ENCODE data around the gene TMOD1. TPM values are rescaled to one million over a fixed set of nuclear protein-coding genes. Genes with fewer than 3 reads are reported as not detected.

The TMOD1 gene
- total RNA-seq, 4 donors from 2014 or later = 5.9 to 93.7 (median 22.2) TPM

DNA sequence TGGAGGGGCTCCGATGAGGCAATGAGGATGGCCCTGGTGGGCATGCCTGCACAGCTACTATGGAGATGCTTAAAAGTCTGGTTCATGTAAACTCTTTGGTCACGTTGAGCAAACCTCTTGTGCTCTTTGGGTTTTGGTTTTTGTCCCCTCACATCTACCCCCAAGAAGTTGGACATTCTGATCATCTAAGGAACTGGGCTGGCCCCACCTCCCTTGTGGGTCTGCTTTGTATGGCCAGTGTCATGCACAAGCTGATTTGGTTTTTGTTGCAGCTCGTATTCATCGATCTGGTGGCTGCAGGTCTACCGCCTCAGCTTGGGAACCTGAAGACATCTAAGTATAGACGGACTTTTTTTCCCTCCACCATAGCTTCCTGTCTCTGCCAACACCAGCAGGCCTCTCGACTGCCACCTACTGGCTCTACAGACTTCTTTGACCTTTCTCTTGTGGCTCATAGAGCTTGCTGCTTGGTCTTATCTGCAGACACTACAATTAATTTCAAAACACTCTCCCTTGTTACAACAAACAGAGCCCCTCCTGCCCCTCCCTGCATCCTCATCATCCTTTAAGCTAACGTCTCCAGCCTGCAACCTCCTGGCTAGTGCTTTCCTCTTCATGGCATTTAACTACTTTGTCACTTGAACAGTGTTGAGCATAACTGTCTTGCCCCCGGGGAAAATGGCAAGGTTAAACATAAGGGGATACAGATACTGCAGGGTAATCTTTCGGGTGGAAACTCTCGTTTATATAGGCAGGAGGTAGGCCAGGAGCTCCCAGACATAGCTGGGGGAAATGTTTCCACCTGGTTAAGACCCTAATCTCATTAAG, 97.2 kb downstream of the TMOD1 start:
- intact Hi-C loops (cut with DNase I; ENCODE audit: low total_unique reads) = no loop called here
- peak overlapping the region; percentile 46 to 58 for H3K27ac ChIP-seq
- no peak for TF ChIP-seq POLR2A (IDR thresholded peaks at IDR 0.05)
- TF ChIP-seq, protein P1, sequence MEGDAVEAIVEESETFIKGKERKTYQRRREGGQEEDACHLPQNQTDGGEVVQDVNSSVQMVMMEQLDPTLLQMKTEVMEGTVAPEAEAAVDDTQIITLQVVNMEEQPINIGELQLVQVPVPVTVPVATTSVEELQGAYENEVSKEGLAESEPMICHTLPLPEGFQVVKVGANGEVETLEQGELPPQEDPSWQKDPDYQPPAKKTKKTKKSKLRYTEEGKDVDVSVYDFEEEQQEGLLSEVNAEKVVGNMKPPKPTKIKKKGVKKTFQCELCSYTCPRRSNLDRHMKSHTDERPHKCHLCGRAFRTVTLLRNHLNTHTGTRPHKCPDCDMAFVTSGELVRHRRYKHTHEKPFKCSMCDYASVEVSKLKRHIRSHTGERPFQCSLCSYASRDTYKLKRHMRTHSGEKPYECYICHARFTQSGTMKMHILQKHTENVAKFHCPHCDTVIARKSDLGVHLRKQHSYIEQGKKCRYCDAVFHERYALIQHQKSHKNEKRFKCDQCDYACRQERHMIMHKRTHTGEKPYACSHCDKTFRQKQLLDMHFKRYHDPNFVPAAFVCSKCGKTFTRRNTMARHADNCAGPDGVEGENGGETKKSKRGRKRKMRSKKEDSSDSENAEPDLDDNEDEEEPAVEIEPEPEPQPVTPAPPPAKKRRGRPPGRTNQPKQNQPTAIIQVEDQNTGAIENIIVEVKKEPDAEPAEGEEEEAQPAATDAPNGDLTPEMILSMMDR (IDR thresholded peaks at IDR 0.05) = peak; percentile 79 to 86 (median 80)

DNA sequence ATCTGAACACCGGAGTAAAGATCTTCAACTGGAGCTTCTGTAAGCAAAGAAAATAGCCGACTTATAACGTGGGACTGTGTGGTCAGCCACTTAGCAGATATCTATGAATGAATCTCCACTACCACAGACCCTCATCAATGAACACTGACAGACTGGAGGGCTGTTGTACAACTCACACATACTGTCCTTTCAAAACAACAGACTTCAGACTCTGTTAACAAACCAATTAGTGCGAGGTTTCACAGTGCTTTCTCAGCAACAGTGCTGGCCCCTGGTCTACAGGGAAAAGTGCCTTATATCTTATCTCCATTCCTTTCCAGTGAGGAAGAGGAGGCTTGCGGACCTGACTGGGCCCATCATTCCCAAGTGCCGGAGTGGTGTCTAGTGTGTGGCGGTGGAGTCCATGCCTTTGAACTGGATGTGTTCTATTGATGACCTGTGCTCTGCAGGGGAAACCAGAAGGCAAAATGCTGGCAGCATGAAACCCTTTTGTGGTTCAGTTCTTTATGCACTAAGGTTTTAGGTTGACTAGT, 97.9 kb downstream of the TMOD1 start:
- H3K27ac ChIP-seq = peak overlapping the region; percentile 46 to 58
- intact Hi-C loops (cut with DNase I; ENCODE audit: low total_unique reads) = no loop called here
- H3K4me3 ChIP-seq = no peak overlapping the region
- TF ChIP-seq, protein P1 (IDR thresholded peaks at IDR 0.05) = no peak
- peaks cover 0 to 6% of the 10 kb centered on the region in 2 donors for H3K4me1 ChIP-seq
- H3K9me3 ChIP-seq = no peaks in the 10 kb centered on the region
- H3K36me3 ChIP-seq = no peaks in the 10 kb centered on the region
- H3K27me3 ChIP-seq = no peaks in the 10 kb centered on the region
- DNase-seq = no peak

More for the DNA sequence above, 97.2 kb downstream of the TMOD1 start:
- no peaks in the 10 kb centered on the region for H3K9me3 ChIP-seq
- no peaks in the 10 kb centered on the region for H3K27me3 ChIP-seq
- no peaks in the 10 kb centered on the region for H3K36me3 ChIP-seq
- peaks cover 0 to 6% of the 10 kb centered on the region in 2 donors for H3K4me1 ChIP-seq
- peak; percentile 69 to 87 for DNase-seq
- H3K4me3 ChIP-seq = no peak overlapping the region

DNA sequence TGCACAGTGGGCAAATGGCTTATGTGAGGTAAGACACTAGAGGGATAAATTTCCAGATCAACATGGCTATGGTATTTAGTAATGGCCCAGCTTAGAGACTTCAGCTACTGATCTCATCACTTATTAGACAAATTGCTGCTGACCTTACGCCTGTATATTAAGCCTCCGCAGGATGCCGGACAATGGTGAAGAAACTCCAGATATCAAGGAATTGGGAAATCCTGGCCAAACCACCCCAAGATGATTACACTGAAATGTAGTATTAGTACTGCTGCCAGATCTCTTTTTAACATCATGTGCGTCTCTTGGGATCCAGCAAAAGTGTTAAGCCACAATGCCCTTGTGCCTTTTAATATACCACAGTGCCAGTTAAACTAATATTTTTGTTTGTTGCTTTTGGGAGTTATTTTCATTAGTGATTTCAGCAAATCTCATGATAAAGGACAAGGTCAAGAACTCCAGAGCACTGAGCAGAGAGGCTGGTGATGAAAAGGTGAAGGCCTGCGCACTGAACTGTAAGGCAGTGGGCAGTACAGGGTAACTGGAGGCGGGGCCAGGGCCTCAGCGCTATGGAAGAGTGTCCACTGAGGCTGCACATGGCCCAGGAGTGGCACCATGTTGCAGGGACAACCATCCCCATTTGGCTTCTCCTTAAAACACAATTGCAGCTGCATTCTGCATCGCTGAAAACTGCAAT, 99.2 kb downstream of the TMOD1 start:
- TF ChIP-seq POLR2A (IDR thresholded peaks at IDR 0.05) = no peak
- TF ChIP-seq, protein P1 (IDR thresholded peaks at IDR 0.05) = no peak
- no peak for DNase-seq
- H3K4me3 ChIP-seq = no peak overlapping the region
- peaks cover 0 to 6% of the 10 kb centered on the region in 2 donors for H3K4me1 ChIP-seq
- intact Hi-C loops (cut with DNase I; ENCODE audit: low total_unique reads) = no loop called here
- H3K36me3 ChIP-seq = no peaks in the 10 kb centered on the region
- H3K9me3 ChIP-seq = no peaks in the 10 kb centered on the region
- no peaks in the 10 kb centered on the region for H3K27me3 ChIP-seq
- H3K27ac ChIP-seq = no peak overlapping the region

DNA sequence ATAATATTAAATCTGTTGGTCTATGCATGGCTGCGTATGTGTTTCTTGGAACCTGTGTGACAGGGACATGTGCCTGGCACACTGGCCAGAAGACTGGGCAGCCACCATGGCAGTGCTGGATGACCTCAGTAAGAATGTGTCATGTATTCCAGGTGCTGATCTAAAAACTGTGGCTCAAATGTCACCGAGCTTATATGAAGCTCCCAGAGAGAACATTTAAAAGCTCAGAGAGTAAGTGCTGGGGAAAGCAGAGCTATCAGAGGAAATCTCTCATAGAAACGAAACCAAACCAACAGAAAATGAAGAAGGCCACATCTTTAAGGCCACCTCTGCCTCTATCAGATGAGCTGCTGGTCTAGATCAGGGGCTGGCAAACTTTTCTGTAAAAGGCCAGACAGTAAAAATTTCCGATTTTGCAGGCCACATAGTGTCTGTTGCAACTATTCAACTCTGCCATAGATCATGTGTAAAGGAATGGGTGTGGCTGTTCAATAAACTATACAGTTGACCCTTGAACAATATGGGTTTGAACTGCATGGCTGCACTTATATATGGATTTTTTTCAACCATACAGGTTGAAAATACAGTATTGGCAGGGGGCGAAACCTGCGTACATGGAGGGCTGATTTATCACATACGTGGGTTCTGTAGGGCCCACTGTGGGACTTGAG, 99.9 kb downstream of the TMOD1 start:
- no peak for TF ChIP-seq POLR2A (IDR thresholded peaks at IDR 0.05)
- TF ChIP-seq, protein P1 (IDR thresholded peaks at IDR 0.05) = no peak
- Histone ChIP-seq H3K36me3 (no peaks in the 10 kb centered on the region), H3K27me3 (no peaks in the 10 kb centered on the region), H3K9me3 (no peaks in the 10 kb centered on the region), H3K4me1 (peaks cover 0 to 3% of the 10 kb centered on the region in 2 donors), H3K27ac (no peak overlapping the region), H3K4me3 (no peak overlapping the region)
- intact Hi-C loops (cut with DNase I; ENCODE audit: low total_unique reads) = no loop called here
- no peak for DNase-seq

Data from uterus (tissue), 4 donors.